ENCODE data around the gene PTDSS2. TPM values are rescaled to one million over a fixed set of nuclear protein-coding genes. Genes with fewer than 3 reads are reported as not detected.

PTDSS2 gene
- total RNA-seq, 1 experiment from 2014 or later = 37.6 TPM

GRCh38 chr11:446891-447290 lies 3.2 kb upstream of the PTDSS2 start:
- no peak overlapping the region for H3K27ac ChIP-seq (ENCODE audit: low read depth, low read length, poor library complexity, severe bottlenecking)
- intact Hi-C loops (cut with micrococcal nuclease; ENCODE audit: unreplicated experiment) = loop anchor here (10.0 kb wide), 1 partner anchor 242 kb away; the partner anchor contains the start of genes BET1L and RIC8A
- no TSS peak for BruUV-seq (replicated peaks)
- H3K4me3 ChIP-seq (ENCODE audit: low read depth, low read length, poor library complexity, severe bottlenecking) = no peak overlapping the region
- H3K27me3 ChIP-seq (replicated peaks; ENCODE audit: insufficient read depth, low read depth, low read length, poor library complexity) = no peaks in the 10 kb centered on the region
- DNase-seq (ENCODE audit: low spot score) = no peak
- ChIA-PET POLR2A (ENCODE audit: low non-redundant PET) (interaction anchor here (0.6 kb wide), 1 partner anchor 1648 kb away, joined by 3 read pairs; no protein-coding TSS in a partner anchor), CTCF (no interaction called here)
- H3K4me1 ChIP-seq (ENCODE audit: insufficient read depth, low read length, poor library complexity, severe bottlenecking) = peaks cover 12% of the 10 kb centered on the region
- H3K9me3 ChIP-seq (ENCODE audit: low read depth, low read length, poor library complexity, severe bottlenecking) = no peaks in the 10 kb centered on the region
- H3K36me3 ChIP-seq (ENCODE audit: insufficient read depth, low read length, poor library complexity, severe bottlenecking) = no peaks in the 10 kb centered on the region
- TF ChIP-seq CTCF (conservative IDR thresholded peaks at IDR 0.05; ENCODE audit: low read depth, low read length) (no peak), EZH2 (IDR thresholded peaks at IDR 0.05; ENCODE audit: borderline replicate concordance, low read depth, low read length, poor library complexity, severe bottlenecking) (no peak)

- CTCF ChIA-PET = interaction anchor here (0.6 kb wide), 1 partner anchor 33 kb away, joined by 7 read pairs; the partner anchor contains the start of gene SIGIRR
- BruUV-seq (replicated peaks) = TSS peak; percentile 71
- DNase-seq (ENCODE audit: low spot score) = peak; percentile 93
- TF ChIP-seq EZH2 (IDR thresholded peaks at IDR 0.05; ENCODE audit: borderline replicate concordance, low read depth, low read length, poor library complexity, severe bottlenecking) = no peak
- TF ChIP-seq CTCF (conservative IDR thresholded peaks at IDR 0.05; ENCODE audit: low read depth, low read length) = peak; percentile 81
- H3K9me3 ChIP-seq (ENCODE audit: low read depth, low read length, poor library complexity, severe bottlenecking) = no peaks in the 10 kb centered on the region
- H3K4me1 ChIP-seq (ENCODE audit: insufficient read depth, low read length, poor library complexity, severe bottlenecking) = peaks cover 12% of the 10 kb centered on the region
- H3K27ac ChIP-seq (ENCODE audit: low read depth, low read length, poor library complexity, severe bottlenecking) = peak overlapping the region; percentile 84
- H3K36me3 ChIP-seq (ENCODE audit: insufficient read depth, low read length, poor library complexity, severe bottlenecking) = no peaks in the 10 kb centered on the region
- POLR2A ChIA-PET (ENCODE audit: low non-redundant PET) = no interaction called here
- H3K27me3 ChIP-seq (replicated peaks; ENCODE audit: insufficient read depth, low read depth, low read length, poor library complexity) = no peaks in the 10 kb centered on the region
- H3K4me3 ChIP-seq (ENCODE audit: low read depth, low read length, poor library complexity, severe bottlenecking) = peak overlapping the region; percentile 95
- intact Hi-C loops (cut with micrococcal nuclease; ENCODE audit: unreplicated experiment) = loop anchor here (10.0 kb wide), 1 partner anchor 243 kb away; the partner anchor contains the start of genes BET1L and RIC8A
Observed at GRCh38 chr11:447923-448731, 2.0 kb upstream of the PTDSS2 start.

- CTCF ChIA-PET = no interaction called here
- peak overlapping the region; percentile 95 for H3K4me3 ChIP-seq (ENCODE audit: low read depth, low read length, poor library complexity, severe bottlenecking)
- H3K27ac ChIP-seq (ENCODE audit: low read depth, low read length, poor library complexity, severe bottlenecking) = peak overlapping the region; percentile 87
- no peaks in the 10 kb centered on the region for H3K36me3 ChIP-seq (ENCODE audit: insufficient read depth, low read length, poor library complexity, severe bottlenecking)
- POLR2A ChIA-PET (ENCODE audit: low non-redundant PET) = no interaction called here
- H3K9me3 ChIP-seq (ENCODE audit: low read depth, low read length, poor library complexity, severe bottlenecking) = no peaks in the 10 kb centered on the region
- intact Hi-C loops (cut with micrococcal nuclease; ENCODE audit: unreplicated experiment) = no loop called here
- TF ChIP-seq EZH2 (IDR thresholded peaks at IDR 0.05; ENCODE audit: borderline replicate concordance, low read depth, low read length, poor library complexity, severe bottlenecking) (no peak), CTCF (conservative IDR thresholded peaks at IDR 0.05; ENCODE audit: low read depth, low read length) (peak; percentile 45)
- BruUV-seq (replicated peaks) = no TSS peak
- no peaks in the 10 kb centered on the region for H3K27me3 ChIP-seq (replicated peaks; ENCODE audit: insufficient read depth, low read depth, low read length, poor library complexity)
- H3K4me1 ChIP-seq (ENCODE audit: insufficient read depth, low read length, poor library complexity, severe bottlenecking) = peaks cover 8% of the 10 kb centered on the region
- peak; percentile 71 for DNase-seq (ENCODE audit: low spot score)
Observed at GRCh38 chr11:450809-451451, 851 bp downstream of the PTDSS2 start.

All from A673 (cell line).